AG10803 (cell line): ENCODE measurements around the gene RBM26.

Experiments
- DNase-seq: peaks from one replicate; pipeline ENCODE4 v3.0.0; 2010; ENCODE audit warnings: low read depth
- H3K4me3 ChIP-seq: 2 replicates; pipeline ENCODE4 v1.5.1; 2011; ENCODE audit warnings: mild to moderate bottlenecking, low read length, control low read depth
- TF ChIP-seq, protein P1 (sequence below): conservative IDR thresholded peaks from 2 replicates; pipeline ENCODE4 v1.5.1; 2011; ENCODE audit warnings: mild to moderate bottlenecking, low read length, control low read depth, inconsistent platforms

The RBM26 gene

GRCh38 chr13:79387853-79388252 lies 18.2 kb downstream of the RBM26 start:
- DNase-seq, result no peak
- H3K4me3 ChIP-seq, result no peak overlapping the region
- TF ChIP-seq, protein P1, sequence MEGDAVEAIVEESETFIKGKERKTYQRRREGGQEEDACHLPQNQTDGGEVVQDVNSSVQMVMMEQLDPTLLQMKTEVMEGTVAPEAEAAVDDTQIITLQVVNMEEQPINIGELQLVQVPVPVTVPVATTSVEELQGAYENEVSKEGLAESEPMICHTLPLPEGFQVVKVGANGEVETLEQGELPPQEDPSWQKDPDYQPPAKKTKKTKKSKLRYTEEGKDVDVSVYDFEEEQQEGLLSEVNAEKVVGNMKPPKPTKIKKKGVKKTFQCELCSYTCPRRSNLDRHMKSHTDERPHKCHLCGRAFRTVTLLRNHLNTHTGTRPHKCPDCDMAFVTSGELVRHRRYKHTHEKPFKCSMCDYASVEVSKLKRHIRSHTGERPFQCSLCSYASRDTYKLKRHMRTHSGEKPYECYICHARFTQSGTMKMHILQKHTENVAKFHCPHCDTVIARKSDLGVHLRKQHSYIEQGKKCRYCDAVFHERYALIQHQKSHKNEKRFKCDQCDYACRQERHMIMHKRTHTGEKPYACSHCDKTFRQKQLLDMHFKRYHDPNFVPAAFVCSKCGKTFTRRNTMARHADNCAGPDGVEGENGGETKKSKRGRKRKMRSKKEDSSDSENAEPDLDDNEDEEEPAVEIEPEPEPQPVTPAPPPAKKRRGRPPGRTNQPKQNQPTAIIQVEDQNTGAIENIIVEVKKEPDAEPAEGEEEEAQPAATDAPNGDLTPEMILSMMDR, result no peak

GRCh38 chr13:79386125-79386826 lies 19.8 kb downstream of the RBM26 start:
- DNase-seq, result no peak
- TF ChIP-seq, protein P1, result no peak
- H3K4me3 ChIP-seq, result no peak overlapping the region

DNA sequence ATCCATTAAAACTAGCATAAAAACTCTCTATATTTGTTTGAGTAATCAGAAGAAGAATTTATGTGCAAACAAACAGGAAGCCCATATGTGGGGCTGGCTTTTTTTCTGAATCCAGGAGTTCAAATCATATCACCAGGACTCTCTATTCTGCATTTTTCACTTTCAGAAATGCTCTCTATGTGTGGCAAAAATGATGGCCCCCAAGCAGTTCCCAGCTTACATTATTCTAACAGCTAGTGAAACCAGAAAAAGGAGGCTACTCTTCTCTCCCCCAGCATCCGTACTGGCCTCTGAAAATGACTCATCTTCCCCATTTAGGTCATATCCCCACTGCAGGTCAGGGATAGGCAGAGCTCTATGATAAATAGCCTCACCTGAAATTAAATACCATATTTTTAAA lies 20.4 kb downstream of the RBM26 start:
- no peak overlapping the region for H3K4me3 ChIP-seq
- TF ChIP-seq, protein P1, result no peak
- DNase-seq, result no peak

- TF ChIP-seq, protein P1, result no peak
- no peak overlapping the region for H3K4me3 ChIP-seq
- no peak for DNase-seq
Observed at GRCh38 chr13:79384022-79384610, 21.9 kb downstream of the RBM26 start.

GRCh38 chr13:79382545-79383275 lies 23.3 kb downstream of the RBM26 start:
- TF ChIP-seq, protein P1, result no peak
- no peak overlapping the region for H3K4me3 ChIP-seq
- DNase-seq, result no peak

- no peak overlapping the region for H3K4me3 ChIP-seq
- TF ChIP-seq, protein P1, result no peak
Observed at GRCh38 chr13:79380997-79381396, 25.1 kb downstream of the RBM26 start.

More at GRCh38 chr13:79380997-79381396, 25.1 kb downstream of the RBM26 start:
- DNase-seq, result no peak
